NT2/D1 (cell line): ENCODE measurements around the gene PON1.

ENCODE experiments used
- DNase-seq: peaks from one replicate; pipeline ENCODE4 v3.0.0-alpha.2; 2011; ENCODE audit warnings: low read depth, low spot score
- H3K27me3 ChIP-seq: 2 replicates; pipeline ENCODE4 v1.6.0; 2011; ENCODE audit warnings: mild to moderate bottlenecking; ENCODE audit not compliant: insufficient read length, insufficient read depth
- H3K36me3 ChIP-seq: 2 replicates; pipeline ENCODE4 v1.6.1; 2011; ENCODE audit warnings: mild to moderate bottlenecking, low read length, mixed read lengths; ENCODE audit not compliant: insufficient read depth, insufficient read length
- H3K4me1 ChIP-seq: 2 replicates; pipeline ENCODE4 v1.5.1; 2011; ENCODE audit not compliant: insufficient read depth, insufficient read length
- H3K4me3 ChIP-seq: 2 replicates; pipeline ENCODE4 v1.5.1; 2011; ENCODE audit warnings: low read depth; ENCODE audit not compliant: insufficient read length
- H3K9ac ChIP-seq: 2 replicates; pipeline ENCODE4 v1.6.0; 2011; ENCODE audit warnings: low read depth; ENCODE audit not compliant: insufficient read length
- H3K9me3 ChIP-seq: 2 replicates; pipeline ENCODE4 v1.5.1; 2011; ENCODE audit warnings: mild to moderate bottlenecking, low read length; ENCODE audit not compliant: insufficient read depth
- SUZ12 ChIP-seq: IDR thresholded peaks from 2 replicates; pipeline ENCODE4 v1.6.1; 2011; ENCODE audit not compliant: insufficient read length, insufficient read depth; ENCODE audit errors: extremely low read depth
- YY1 ChIP-seq: IDR thresholded peaks from 2 replicates; pipeline ENCODE4 v1.6.1; 2011; ENCODE audit not compliant: insufficient read length, insufficient read depth
- ZNF274 ChIP-seq: IDR thresholded peaks from 2 replicates; pipeline ENCODE4 v1.6.1; 2011; ENCODE audit warnings: mild to moderate bottlenecking, low read depth, low read length

Gene PON1

DNA sequence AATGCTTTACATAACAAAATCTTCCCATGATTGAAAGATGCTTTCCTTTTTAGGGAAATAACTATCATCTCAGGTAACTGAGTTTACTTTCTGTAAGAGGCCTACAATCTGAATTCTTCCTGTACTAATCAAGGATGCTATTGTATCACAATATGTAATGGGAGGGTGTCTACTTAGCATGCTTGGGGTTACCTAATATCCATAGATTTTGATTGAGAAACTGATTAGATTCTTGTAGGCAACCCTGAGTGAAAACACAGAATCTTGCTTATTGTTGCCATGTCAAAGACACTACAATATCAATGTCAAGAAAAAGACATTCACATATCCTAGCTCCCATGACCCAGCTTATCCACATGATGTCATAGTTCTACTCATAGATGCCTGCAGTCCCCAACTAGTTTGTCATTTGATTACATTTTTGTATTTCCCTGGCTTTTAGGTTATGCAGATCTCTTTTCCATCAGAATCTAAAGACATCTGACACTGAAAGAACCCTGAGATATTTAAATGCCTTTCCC is 62.4 kb downstream of the PON1 start:
- no peak for DNase-seq
- Histone ChIP-seq H3K27me3 (no peaks in the 10 kb centered on the region), H3K9me3 (no peaks in the 10 kb centered on the region), H3K36me3 (no peaks in the 10 kb centered on the region), H3K4me3 (no peak overlapping the region), H3K4me1 (no peaks in the 10 kb centered on the region), H3K9ac (no peak overlapping the region)
- TF ChIP-seq YY1 (no peak), SUZ12 (no peak), ZNF274 (no peak)

DNA sequence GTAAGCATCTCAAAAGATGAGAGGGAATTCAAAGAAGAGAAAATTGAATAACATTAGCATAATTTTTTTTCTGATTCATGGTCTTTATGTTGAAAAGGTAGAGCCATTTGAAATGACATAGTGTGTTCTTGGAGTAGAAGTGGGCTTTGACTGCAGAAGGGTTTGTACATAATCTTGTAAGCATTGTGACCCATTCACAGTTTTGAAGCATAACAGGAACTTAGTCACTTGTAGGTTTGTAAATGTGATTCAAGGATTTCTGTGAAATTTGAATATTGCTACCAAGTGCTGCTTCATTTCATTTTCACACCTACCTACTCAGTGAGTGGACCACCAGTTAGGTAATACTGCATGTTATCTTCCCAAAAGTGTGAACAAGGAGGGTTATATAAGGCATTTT is 68.6 kb downstream of the PON1 start:
- Histone ChIP-seq H3K4me3 (no peak overlapping the region), H3K9me3 (no peaks in the 10 kb centered on the region), H3K36me3 (no peaks in the 10 kb centered on the region), H3K4me1 (no peaks in the 10 kb centered on the region), H3K27me3 (no peaks in the 10 kb centered on the region), H3K9ac (no peak overlapping the region)
- DNase-seq: no peak
- TF ChIP-seq ZNF274 (no peak), SUZ12 (no peak), YY1 (no peak)

DNA sequence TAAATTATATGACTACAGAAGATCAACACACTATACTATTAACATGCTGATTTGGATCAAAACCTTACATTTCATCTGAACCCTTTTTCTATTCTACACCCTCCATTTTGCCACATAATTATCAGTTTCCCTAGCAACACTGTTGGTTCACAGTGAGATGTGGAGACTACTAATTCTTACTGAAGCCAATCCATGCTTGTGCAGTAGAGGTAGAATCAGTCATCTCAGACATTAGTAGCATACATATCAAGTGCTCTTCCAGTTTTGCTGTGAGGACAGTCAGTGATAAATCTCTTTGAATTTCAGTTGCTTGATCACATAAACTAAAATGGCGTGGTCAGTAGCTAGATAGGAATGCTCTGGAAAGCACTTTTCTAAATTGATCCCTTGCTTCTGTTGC is 70.3 kb downstream of the PON1 start:
- DNase-seq: no peak
- no peaks in the 10 kb centered on the region for H3K4me1 ChIP-seq
- no peak for TF ChIP-seq SUZ12
- H3K36me3 ChIP-seq: no peaks in the 10 kb centered on the region
- no peak overlapping the region for H3K9ac ChIP-seq
- H3K9me3 ChIP-seq: no peaks in the 10 kb centered on the region
- H3K27me3 ChIP-seq: no peaks in the 10 kb centered on the region
- no peak overlapping the region for H3K4me3 ChIP-seq

DNA sequence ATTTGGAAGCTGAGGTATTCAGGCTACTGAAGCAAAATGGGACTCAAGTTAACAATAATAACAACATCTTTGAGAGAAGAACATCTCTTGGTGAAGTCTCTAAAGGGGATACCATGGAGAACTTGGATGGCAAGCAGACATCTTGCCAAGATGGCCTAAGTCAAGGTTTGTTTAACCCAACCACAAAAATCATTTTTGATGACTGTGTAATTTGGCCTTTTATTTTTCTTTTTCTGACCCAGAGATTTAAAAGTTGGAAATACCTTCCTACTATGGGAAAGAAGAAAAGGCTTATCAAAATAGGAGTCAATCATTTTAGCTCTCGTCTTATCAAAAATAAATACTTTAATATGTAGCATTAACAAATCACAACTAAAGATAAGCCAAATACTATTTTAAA is 72.4 kb downstream of the PON1 start:
- no peak overlapping the region for H3K4me3 ChIP-seq
- no peak overlapping the region for H3K9ac ChIP-seq
- H3K27me3 ChIP-seq: no peaks in the 10 kb centered on the region
- no peaks in the 10 kb centered on the region for H3K36me3 ChIP-seq
- DNase-seq: no peak
- H3K4me1 ChIP-seq: no peaks in the 10 kb centered on the region
- no peaks in the 10 kb centered on the region for H3K9me3 ChIP-seq
- TF ChIP-seq YY1 (no peak), SUZ12 (no peak), ZNF274 (no peak)

DNA sequence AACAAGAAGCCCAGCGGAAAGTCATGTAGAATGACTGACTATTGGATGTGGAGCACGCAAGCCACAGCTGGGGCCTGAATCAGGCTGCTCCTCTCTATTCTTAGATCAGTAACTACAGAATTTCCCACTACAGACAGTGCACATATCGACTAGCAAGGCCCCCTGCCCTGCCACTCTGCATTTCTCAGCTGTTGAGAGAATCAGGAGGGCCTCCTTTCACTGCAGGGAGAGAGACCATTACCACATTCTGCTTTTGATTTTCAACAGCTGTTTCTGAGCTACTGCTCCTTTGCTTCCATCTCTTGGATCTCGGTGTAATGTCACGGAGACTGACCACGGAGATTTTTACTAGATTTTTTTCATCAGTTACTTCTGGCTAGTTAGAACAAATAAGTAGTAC is 73.8 kb downstream of the PON1 start:
- TF ChIP-seq SUZ12 (no peak), YY1 (no peak), ZNF274 (no peak)
- H3K4me3 ChIP-seq: no peak overlapping the region
- H3K9me3 ChIP-seq: no peaks in the 10 kb centered on the region
- DNase-seq: no peak
- H3K4me1 ChIP-seq: no peaks in the 10 kb centered on the region
- no peaks in the 10 kb centered on the region for H3K36me3 ChIP-seq
- H3K9ac ChIP-seq: no peak overlapping the region
- H3K27me3 ChIP-seq: no peaks in the 10 kb centered on the region
